Stimulated activated CD8-positive, alpha-beta memory T cell treated with anti-CD3 and anti-CD28 coated beads, Interleukin-2, amount 100 ng/mL, for 48 hours (primary cell): ENCODE data around the gene DLGAP1.
"Not testable (repeated sequence)": the region's sequence is repeated elsewhere in the genome, so short reads cannot be mapped to it uniquely, and the experiment has no call there.

Source experiments
- DNase-seq, 2 donors: peaks; one replicate each; pipeline ENCODE4 v3.0.0-alpha.2; 2020; ENCODE audit warnings: low read depth in 2 of 2

Gene DLGAP1

GRCh38 chr18:3625742-3626091 lies 829.4 kb downstream of the DLGAP1 start:
- no peak for DNase-seq

DNA sequence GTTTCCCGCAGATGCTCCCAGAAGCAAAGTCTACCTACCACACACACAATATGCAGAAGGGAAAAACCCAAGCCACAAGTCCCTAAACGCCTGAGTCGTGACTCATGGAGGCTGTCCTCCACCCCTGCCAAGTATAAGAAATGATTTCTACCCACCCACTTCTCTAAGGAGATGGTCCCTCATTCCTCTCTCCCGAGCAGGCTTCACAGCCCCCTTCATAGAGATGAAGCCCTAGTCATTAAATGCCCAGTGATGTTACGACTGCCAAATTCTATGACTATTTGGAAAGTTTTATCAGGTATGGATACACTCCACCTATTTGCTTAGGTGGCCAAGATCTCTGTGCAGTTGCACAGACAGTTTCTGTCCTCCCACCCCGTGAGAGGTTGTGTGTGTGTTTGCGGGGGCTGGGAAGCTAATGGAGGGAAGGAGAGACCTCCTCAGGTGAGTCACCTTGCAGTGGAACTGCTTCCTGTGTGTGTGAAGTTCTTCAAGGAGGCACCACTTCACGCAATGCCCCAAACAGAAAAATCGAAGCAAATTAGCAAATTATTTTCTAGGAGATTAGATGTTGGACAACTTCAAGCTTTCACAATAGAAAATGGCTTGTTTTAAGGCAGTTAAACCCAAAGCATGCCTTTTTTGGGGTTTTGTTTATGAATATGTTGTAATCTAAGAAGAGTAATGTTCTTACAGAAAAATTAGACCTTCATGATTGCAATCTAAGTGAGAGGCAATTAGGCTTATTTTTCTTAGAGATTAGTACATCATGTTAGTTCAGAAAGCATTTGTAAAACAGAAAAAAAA lies 830.0 kb downstream of the DLGAP1 start:
- peak; percentile 34 to 51 for DNase-seq

DNA sequence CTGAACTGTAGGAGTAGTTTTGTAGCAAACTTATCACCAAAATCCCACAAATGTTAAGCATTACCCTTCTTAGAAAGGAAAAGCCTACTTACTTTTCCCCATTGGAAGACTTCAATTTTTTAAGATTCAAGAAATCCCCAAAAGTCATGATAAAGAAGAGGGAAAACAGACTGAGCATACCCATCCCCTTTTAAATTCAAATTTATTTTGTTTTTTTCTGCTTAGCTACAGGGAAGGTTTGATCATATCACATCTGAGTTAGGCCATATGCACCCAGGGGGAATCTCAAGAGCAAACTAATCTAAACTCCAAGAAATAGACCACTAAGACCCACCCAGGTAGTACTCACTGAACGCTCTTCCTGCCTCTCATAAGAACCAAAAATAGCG lies 830.6 kb downstream of the DLGAP1 start:
- no peak for DNase-seq

DNA sequence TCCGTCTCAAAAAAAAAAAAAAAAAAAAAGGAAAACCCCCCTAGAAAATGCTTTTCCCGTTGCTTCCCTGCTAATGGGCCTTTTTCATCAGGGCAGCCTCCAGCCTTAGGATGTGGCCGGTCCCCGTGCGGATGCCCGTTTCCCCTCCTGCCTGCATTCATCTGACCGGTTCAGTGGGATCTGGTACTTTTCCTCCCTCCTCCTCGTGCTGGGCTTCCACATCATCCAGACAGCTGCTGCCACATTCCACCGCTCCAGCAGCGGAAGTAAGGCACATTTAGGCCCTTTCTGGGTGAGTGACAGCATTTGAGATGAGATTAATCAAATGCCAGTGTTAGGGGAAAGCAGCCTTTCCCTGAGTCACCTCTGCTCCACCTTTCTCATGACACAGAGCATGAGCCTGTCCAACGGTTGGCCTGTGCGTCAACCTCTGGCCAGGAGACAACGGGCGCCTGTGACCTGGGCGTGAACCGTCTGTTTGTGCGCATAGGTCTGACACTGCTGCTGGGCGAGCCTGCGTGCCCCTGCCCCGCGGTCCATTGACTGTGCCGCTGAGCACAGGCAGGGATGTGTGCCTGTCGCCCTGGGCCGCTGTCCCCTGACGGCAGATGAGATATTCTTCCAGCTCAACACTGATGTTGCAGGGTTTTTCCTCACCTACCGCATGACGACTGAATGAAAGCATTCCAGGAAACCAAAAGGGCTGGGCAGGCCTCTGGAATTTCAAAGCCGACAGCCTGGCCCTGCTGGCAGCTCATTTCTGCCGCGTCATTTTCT lies 831.1 kb downstream of the DLGAP1 start:
- DNase-seq = no peak

GRCh38 chr18:3620146-3621119 lies 834.7 kb downstream of the DLGAP1 start:
- DNase-seq = no peak

- no peak for DNase-seq
Observed at GRCh38 chr18:3619746-3620145, 835.4 kb downstream of the DLGAP1 start.

DNA sequence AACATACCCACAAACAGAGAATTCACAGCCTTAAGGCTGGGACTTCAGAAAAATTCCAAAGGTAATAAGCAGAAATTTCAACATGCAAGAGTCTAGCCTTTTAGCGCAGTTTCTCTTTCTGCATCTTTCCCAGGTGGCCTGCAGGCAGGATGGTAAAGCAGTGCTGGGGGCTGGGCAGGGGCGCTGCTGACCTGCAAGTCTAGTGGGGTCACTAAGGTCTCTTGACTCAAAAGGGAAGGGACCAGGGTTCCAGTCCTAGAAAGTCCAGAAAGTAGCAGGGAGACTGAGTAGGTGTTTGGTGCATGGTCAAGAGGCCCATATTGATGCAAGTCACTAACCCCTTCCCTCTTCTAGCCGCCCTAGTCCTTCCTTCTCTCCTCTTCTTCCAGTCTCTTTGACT lies 835.9 kb downstream of the DLGAP1 start:
- no peak for DNase-seq

GRCh38 chr18:3616744-3617143 lies 838.4 kb downstream of the DLGAP1 start:
- DNase-seq = no peak

GRCh38 chr18:3616142-3616541 lies 839.0 kb downstream of the DLGAP1 start:
- no peak for DNase-seq

- DNase-seq = no peak
Observed at GRCh38 chr18:3615374-3615985, 839.6 kb downstream of the DLGAP1 start.

DNA sequence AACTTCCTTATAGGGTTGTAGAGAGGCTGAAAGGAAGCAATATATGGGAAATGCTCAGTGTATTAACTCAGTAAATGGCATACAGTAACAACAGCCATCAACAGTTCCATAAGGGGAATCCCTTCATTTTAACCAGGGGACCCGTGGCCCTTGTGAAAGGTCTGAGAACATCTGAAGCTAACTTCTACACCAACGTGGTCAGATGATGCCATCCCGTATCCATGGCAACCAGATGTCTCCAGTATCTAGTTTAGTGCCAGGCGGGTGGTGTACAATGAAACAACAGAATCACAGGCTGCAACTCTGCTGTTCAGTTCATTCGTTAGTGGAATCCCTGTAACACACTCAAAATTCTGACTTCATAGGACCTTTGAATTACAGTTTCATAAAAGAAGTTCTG lies 842.8 kb downstream of the DLGAP1 start:
- no peak for DNase-seq

DNA sequence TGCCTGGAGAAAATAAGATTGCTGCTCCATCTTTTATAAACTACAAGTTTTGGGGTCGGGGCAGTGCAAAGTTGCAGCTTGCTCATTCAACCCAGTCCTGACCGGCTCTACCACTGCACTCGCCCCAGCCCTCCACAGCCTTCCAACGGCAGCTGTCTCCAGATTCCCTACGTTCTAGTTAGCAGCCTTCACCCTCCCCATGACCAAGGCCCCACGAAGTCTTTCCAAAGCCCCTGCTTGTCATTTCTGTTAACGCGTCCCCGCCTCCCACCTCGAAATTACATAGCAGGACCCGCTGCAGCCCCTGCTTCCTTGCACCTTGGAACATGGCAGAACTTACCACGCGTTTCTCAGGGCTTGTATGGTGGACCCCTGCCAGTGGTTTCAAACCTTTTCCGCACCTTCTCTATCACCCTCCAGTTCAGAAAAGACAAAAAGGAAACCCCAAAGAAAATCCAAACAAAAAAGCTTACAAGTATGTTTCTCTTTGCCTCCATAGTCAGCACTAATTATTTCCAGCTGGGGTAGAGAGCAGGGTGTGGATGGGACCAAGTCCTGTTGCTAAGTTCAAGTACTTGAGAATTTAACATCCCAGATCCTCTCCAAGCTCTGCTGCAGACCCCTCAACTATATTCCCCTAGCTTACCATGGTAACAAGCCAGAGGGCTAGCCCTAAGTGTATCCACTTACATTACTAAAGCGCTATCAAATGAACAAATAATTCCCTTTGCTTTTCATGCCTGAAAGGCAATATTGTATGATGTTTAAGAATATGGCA lies 843.6 kb downstream of the DLGAP1 start:
- DNase-seq = no peak

DNA sequence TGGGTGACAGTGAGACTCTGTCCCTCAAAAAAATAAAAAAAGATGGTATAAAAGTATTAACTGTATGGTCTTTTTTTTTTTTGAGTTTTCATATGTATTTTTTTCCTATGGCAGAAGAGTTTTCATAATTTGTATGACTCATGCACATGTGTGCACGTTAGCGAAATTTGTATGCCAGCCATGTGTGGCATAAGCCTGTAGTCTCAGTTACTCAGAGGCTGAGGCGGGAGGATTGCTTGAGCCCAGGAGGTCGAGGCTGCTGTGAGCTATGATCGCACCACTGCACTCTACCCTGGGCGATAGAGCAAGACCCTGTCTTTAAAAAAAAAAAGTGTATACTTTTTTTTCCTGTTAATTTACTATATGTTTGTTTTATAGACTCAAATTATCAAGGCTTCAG lies 844.3 kb downstream of the DLGAP1 start:
- DNase-seq = no peak

GRCh38 chr18:3610188-3610708 lies 844.9 kb downstream of the DLGAP1 start:
- DNase-seq = no peak

- DNase-seq = no peak
Observed at GRCh38 chr18:3608488-3608887, 846.6 kb downstream of the DLGAP1 start.

GRCh38 chr18:3608099-3608453 lies 847.0 kb downstream of the DLGAP1 start:
- DNase-seq = not testable (repeated sequence)

DNA sequence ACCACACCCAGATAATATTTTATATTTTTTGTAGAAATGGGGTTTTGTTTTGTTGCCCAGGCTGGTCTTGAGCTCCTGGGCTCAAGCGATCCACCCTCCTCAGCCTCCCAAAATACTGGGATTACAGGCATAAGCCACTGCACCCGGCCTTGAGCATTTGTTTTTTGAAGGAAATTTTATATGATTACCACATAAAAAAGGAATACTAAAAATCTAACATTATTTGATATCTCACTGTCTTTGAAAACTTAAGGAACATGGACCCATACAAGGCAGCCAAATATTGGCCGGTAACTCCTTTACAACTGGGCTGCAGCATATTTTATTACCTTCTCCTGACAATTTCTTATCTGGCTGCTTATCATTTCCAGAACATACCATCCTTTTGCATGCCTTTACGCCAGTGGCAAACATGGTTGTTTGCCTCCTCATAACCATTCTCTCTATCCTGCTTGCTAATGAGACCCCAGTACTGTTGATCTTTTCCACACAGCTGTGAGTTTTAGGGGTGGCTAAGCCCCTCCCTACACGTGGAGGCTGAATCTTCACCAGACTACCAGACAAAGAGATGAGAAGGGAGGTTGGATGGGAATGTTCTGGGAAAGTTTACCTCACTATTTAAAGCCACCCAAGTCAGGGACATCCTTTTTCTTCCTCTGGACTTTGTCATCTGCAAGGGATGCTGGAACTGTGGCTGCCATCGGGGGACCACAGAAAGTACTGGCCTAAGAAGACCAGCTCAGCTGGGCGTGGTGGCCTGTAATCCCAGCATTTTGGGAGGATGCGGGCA lies 847.6 kb downstream of the DLGAP1 start:
- no peak for DNase-seq

- DNase-seq = not testable (repeated sequence)
Observed at GRCh38 chr18:3606863-3607262, 848.2 kb downstream of the DLGAP1 start.

GRCh38 chr18:3605954-3606443 lies 849.1 kb downstream of the DLGAP1 start:
- no peak for DNase-seq

DNA sequence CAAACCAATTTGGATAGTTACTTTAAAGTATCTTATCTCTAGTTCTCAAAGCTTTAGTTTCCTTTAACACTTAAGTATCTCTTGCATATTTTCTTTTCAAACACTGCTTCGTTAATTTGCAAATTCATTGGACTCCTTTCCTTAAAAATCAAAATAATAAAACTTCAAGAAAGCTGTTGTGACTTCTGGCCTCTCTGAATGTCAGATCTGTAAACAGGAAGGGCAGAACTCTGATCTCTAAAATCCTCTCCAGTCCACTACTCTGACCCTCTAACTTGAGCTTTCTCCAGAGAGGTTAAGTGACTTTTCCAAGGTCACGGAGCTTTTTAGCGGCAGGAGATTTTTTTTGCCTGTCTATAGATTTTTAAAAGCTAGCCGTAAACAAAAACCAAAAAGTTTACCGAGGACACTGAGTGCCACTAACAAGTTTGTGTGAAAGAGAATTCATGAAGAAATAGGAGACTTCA lies 849.6 kb downstream of the DLGAP1 start:
- no peak for DNase-seq
